GM12874 (cell line): ENCODE results near the gene BTNL3.

Experiments
- CTCF ChIP-seq: IDR thresholded peaks from 2 replicates; pipeline ENCODE4 v1.5.1; 2011; ENCODE audit warnings: low read depth, mild to moderate bottlenecking, control low read depth, low read length, moderate library complexity; ENCODE audit not compliant: insufficient read depth

BTNL3 gene

GRCh38 chr5:180990882-180991242, 2.2 kb downstream of the BTNL3 start:
- TF ChIP-seq CTCF = no peak

- TF ChIP-seq CTCF = no peak
Measured at GRCh38 chr5:181001947-181002346, 13.3 kb downstream of the BTNL3 start.

- TF ChIP-seq CTCF = no peak
Measured at GRCh38 chr5:181005791-181006190, 17.1 kb downstream of the BTNL3 start.

- no peak for TF ChIP-seq CTCF
Measured at GRCh38 chr5:181008136-181008535, 19.5 kb downstream of the BTNL3 start.

- TF ChIP-seq CTCF = no peak
Measured at GRCh38 chr5:181020688-181021087, 32.0 kb downstream of the BTNL3 start.

GRCh38 chr5:181024245-181025064, 35.8 kb downstream of the BTNL3 start:
- TF ChIP-seq CTCF = no peak

- no peak for TF ChIP-seq CTCF
Measured at GRCh38 chr5:181027452-181028031, 38.9 kb downstream of the BTNL3 start.
